ENCODE results near the gene RBM44.

- no peak for TF ChIP-seq CTCF (IDR thresholded peaks at IDR 0.05; ENCODE audit: low read depth, low read length)
- no peak for TF ChIP-seq POLR2A (IDR thresholded peaks at IDR 0.05; ENCODE audit: extremely low read depth, insufficient read length)
Measured at GRCh38 chr2:237879991-237880560, 81.5 kb downstream of the RBM44 start.

Data from NB4 (cell line).